ENCODE results near the gene CAND1.

DNA sequence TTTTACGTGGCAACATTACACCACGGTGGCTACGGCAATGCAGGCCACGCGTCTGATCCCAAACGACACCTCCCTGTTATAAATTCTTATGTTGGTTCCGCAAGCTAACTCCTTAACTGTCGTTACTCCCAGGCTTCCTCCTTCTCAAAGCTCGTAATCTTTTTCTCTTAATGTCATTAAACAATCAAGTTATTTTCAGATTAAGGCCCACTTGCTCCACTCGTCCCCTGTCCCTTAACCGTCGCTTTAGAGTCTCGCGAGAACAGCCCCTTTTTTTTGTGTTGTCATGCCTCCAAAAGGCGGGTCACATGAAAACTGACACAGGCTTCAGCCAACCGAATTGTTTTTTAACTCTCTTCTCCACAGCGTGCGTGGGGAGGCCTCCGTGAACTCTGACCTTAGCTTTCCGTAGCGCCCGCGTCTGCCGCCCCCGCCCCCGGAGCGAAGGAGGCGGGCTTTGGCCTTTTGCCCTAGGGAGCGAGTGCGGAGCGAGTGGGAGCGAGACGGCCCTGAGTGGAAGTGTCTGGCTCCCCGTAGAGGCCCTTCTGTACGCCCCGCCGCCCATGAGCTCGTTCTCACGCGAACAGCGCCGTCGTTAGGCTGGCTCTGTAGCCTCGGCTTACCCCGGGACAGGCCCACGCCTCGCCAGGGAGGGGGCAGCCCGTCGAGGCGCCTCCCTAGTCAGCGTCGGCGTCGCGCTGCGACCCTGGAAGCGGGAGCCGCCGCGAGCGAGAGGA is at the start of gene CAND1:
- TF ChIP-seq POLR2A (IDR thresholded peaks at IDR 0.05) (peak in 2 of 3 donors; percentile 17 to 44), POLR2AphosphoS5 (IDR thresholded peaks at IDR 0.05) (peak; percentile 91 to 95 (median 94))
- TF ChIP-seq, protein P1, sequence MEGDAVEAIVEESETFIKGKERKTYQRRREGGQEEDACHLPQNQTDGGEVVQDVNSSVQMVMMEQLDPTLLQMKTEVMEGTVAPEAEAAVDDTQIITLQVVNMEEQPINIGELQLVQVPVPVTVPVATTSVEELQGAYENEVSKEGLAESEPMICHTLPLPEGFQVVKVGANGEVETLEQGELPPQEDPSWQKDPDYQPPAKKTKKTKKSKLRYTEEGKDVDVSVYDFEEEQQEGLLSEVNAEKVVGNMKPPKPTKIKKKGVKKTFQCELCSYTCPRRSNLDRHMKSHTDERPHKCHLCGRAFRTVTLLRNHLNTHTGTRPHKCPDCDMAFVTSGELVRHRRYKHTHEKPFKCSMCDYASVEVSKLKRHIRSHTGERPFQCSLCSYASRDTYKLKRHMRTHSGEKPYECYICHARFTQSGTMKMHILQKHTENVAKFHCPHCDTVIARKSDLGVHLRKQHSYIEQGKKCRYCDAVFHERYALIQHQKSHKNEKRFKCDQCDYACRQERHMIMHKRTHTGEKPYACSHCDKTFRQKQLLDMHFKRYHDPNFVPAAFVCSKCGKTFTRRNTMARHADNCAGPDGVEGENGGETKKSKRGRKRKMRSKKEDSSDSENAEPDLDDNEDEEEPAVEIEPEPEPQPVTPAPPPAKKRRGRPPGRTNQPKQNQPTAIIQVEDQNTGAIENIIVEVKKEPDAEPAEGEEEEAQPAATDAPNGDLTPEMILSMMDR (IDR thresholded peaks at IDR 0.05 in 8 of 11, conservative IDR thresholded peaks at IDR 0.05 in 3 of 11), result peak in 6 of 11 experiments; percentile 5 to 48 (median 20)

Measured in spleen (tissue), 7 donors.